Mesenchymal stem cell (in vitro differentiated cells and primary cell): ENCODE measurements around the gene ESR1.

Experiments used
- DNase-seq: peaks from one replicate; pipeline ENCODE4 v3.0.0-alpha.2; 2013
- H2AFZ ChIP-seq: one replicate; pipeline ENCODE4 v1.6.1; 2013; ENCODE audit warnings: low read depth, mild to moderate bottlenecking, control low read depth, inconsistent platforms, low read length, moderate library complexity
- H2AK5ac ChIP-seq: 2 replicates; pipeline ENCODE4 v1.6.1; 2013; ENCODE audit warnings: low read length, moderate library complexity, mild to moderate bottlenecking, inconsistent platforms; ENCODE audit not compliant: severe bottlenecking
- H2BK120ac ChIP-seq: one replicate; pipeline ENCODE4 v1.6.1; 2013; ENCODE audit warnings: low read depth, mild to moderate bottlenecking, inconsistent platforms, low read length, moderate library complexity
- H2BK12ac ChIP-seq, 2 experiments: one replicate each; pipeline ENCODE4 v1.6.1; 2013; ENCODE audit warnings: inconsistent platforms in 2 of 2, low read length in 2 of 2, mild to moderate bottlenecking in 2 of 2, moderate library complexity in 2 of 2, control low read depth in 1 of 2
- H2BK15ac ChIP-seq: one replicate; pipeline ENCODE4 v1.6.1; 2013; ENCODE audit warnings: mild to moderate bottlenecking, low read depth, inconsistent platforms; ENCODE audit not compliant: poor library complexity, severe bottlenecking
- H2BK5ac ChIP-seq: 2 replicates; pipeline ENCODE4 v1.6.1; 2013; ENCODE audit warnings: low read depth, mild to moderate bottlenecking, low read length, control low read depth, inconsistent platforms; ENCODE audit not compliant: poor library complexity, severe bottlenecking
- H3K14ac ChIP-seq, 2 experiments: one replicate each; pipeline ENCODE4 v1.6.1; 2013; ENCODE audit warnings: inconsistent platforms in 2 of 2, low read length in 2 of 2, control low read depth in 1 of 2, mild to moderate bottlenecking in 1 of 2, moderate library complexity in 1 of 2
- H3K18ac ChIP-seq, 2 experiments: one replicate each; pipeline ENCODE4 v1.6.1; 2013; ENCODE audit warnings: inconsistent platforms in 2 of 2, low read length in 2 of 2, control low read depth in 1 of 2, low read depth in 1 of 2, mild to moderate bottlenecking in 1 of 2
- H3K23ac ChIP-seq, 2 experiments: one replicate each; pipeline ENCODE4 v1.6.1; 2013; ENCODE audit warnings: inconsistent platforms in 2 of 2, low read length in 2 of 2, mild to moderate bottlenecking in 2 of 2, moderate library complexity in 2 of 2, control low read depth in 1 of 2
- H3K27ac ChIP-seq: 2 replicates; pipeline ENCODE4 v1.5.1; 2013; ENCODE audit warnings: mild to moderate bottlenecking, moderate library complexity, low read length, control low read depth, inconsistent platforms; ENCODE audit not compliant: poor library complexity, severe bottlenecking
- H3K27me3 ChIP-seq, 2 experiments: 2 replicates each; pipeline versions ENCODE4 v1.6.1 to v1.7.0; 2013; ENCODE audit warnings: low read length in 2 of 2, mild to moderate bottlenecking in 2 of 2, moderate library complexity in 2 of 2, control low read depth in 1 of 2, inconsistent platforms in 1 of 2; ENCODE audit not compliant: control insufficient read depth in 1 of 2, insufficient read depth in 1 of 2
- H3K36me3 ChIP-seq, 2 experiments: 2 replicates each; pipeline versions ENCODE4 v1.6.1 to v1.7.0; 2013; ENCODE audit warnings: low read length in 2 of 2, control low read depth in 1 of 2, inconsistent platforms in 1 of 2, low read depth in 1 of 2, mild to moderate bottlenecking in 1 of 2; ENCODE audit not compliant: insufficient read depth in 2 of 2, control insufficient read depth in 1 of 2
- H3K4ac ChIP-seq, 2 experiments: one replicate each; pipeline ENCODE4 v1.6.1; 2013; ENCODE audit warnings: inconsistent platforms in 2 of 2, low read length in 2 of 2, mild to moderate bottlenecking in 2 of 2, moderate library complexity in 2 of 2, control low read depth in 1 of 2, low read depth in 1 of 2
- H3K4me1 ChIP-seq: 2 replicates; pipeline ENCODE4 v1.6.1; 2013; ENCODE audit warnings: low read depth, low read length, control low read depth; ENCODE audit not compliant: control insufficient read depth, insufficient read depth
- H3K4me2 ChIP-seq: 2 replicates; pipeline ENCODE4 v1.6.1; 2013; ENCODE audit warnings: low read length, mild to moderate bottlenecking, inconsistent platforms; ENCODE audit not compliant: poor library complexity, severe bottlenecking
- H3K4me3 ChIP-seq, 2 experiments: 2 replicates each; pipeline versions ENCODE4 v1.5.1 to v1.7.0; 2013; ENCODE audit warnings: low read length in 2 of 2, mild to moderate bottlenecking in 2 of 2, control low read depth in 1 of 2, low read depth in 1 of 2; ENCODE audit not compliant: insufficient read depth in 1 of 2
- H3K79me1 ChIP-seq: replicated peaks from 2 replicates; pipeline ENCODE4 v1.6.1; 2013; ENCODE audit warnings: mild to moderate bottlenecking, control low read depth, low read length, inconsistent platforms; ENCODE audit not compliant: poor library complexity, severe bottlenecking
- H3K9ac ChIP-seq: 2 replicates; pipeline ENCODE4 v1.7.0; 2013; ENCODE audit warnings: mild to moderate bottlenecking, low read length, moderate library complexity
- H3K9me3 ChIP-seq: 2 replicates; pipeline ENCODE4 v1.7.0; 2013; ENCODE audit warnings: mild to moderate bottlenecking, low read length; ENCODE audit not compliant: control insufficient read depth
- H4K8ac ChIP-seq: one replicate; pipeline ENCODE4 v1.6.1; 2013; ENCODE audit warnings: inconsistent platforms, mild to moderate bottlenecking, low read length, moderate library complexity
- H4K91ac ChIP-seq: one replicate; pipeline ENCODE4 v1.6.1; 2013; ENCODE audit warnings: mild to moderate bottlenecking, low read length, inconsistent platforms
- WGBS: methylation state at CpG from one replicate; pipeline ENCODE4 v1.1.7; 2013; ENCODE audit warnings: mixed read lengths; 5-methylcytosine and 5-hydroxymethylcytosine counted together

The ESR1 gene

DNA sequence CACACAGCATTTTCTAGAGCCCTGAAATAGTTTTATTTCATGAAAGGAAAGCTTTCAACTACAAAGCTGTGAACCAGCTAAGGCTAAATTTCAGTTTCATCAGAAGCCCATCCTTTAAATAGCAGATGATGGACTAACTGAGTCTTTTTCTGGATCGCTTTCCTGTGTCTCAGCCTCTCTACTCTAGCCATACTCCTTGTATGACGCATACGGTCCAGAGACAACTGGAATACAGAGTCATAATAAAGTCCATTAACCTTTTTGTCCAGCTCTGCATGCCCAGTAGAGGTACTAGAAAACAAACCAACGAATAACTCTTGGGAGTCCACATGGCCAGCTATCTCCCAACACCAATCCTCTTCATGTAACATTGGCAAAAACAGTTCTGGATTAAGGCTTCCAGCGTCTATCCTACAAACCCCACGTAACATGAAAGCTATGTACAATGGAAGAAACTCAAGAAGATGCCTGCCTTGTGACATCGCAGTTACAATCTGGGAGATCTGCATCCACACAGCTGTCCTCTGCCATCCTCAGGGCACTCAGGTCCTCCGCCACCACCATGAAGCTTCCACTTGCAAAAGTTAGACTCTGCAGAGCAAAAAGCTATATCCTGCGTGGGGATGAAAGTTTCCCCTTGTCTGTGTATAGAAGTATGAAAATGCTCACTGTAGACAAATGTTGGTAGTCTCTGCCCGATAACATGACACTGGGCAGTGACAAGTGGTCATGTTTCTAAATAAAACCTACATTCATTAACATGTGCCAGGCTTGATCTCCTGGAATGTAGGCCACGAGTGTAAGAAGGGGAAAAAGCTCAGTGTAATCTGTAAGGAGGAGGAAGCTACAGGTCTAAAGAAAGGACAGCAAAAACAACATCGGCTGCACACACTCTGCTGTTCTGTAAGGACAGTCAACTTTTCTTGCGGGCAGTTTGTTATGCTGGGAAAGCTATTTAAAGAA lies 360.4 kb downstream of the ESR1 start:
- Histone ChIP-seq H2AK5ac (no peak overlapping the region), H3K4me2 (no peak overlapping the region), H3K27ac (no peak overlapping the region), H3K9ac (no peak overlapping the region), H3K23ac (no peak overlapping the region), H3K18ac (peak overlapping the region; percentile 19 to 34), H3K4ac (no peak overlapping the region), H3K27me3 (no peaks in the 10 kb centered on the region), H3K4me1 (no peaks in the 10 kb centered on the region), H3K4me3 (no peak overlapping the region), H4K91ac (no peak overlapping the region), H4K8ac (no peak overlapping the region), H2BK120ac (no peak overlapping the region), H2BK5ac (no peak overlapping the region), H3K14ac (no peak overlapping the region), H3K9me3 (no peaks in the 10 kb centered on the region), H2BK15ac (no peak overlapping the region), H3K36me3 (peaks cover 7 to 64% of the 10 kb centered on the region in 2 experiments), H2BK12ac (no peak overlapping the region), H3K79me1 (no peaks in the 10 kb centered on the region), H2AFZ (no peak overlapping the region)
- DNase-seq: peak; percentile 22
- WGBS: 89% methylated on average over 10 of the region's 13 CpGs

GRCh38 chr6:152170313-152170701 lies 362.8 kb downstream of the ESR1 start:
- H3K9ac ChIP-seq: no peak overlapping the region
- 85% methylated on average over 4 of the region's 4 CpGs for WGBS
- H3K4me1 ChIP-seq: no peaks in the 10 kb centered on the region
- H3K18ac ChIP-seq: no peak overlapping the region
- no peaks in the 10 kb centered on the region for H3K27me3 ChIP-seq
- H2BK5ac ChIP-seq: no peak overlapping the region
- H4K91ac ChIP-seq: no peak overlapping the region
- no peak overlapping the region for H2AFZ ChIP-seq
- H3K79me1 ChIP-seq: no peaks in the 10 kb centered on the region
- H3K4ac ChIP-seq: no peak overlapping the region
- H2BK12ac ChIP-seq: no peak overlapping the region
- H3K9me3 ChIP-seq: no peaks in the 10 kb centered on the region
- H2AK5ac ChIP-seq: no peak overlapping the region
- no peak overlapping the region for H4K8ac ChIP-seq
- no peak overlapping the region for H3K4me2 ChIP-seq
- DNase-seq: no peak
- H3K14ac ChIP-seq: no peak overlapping the region
- no peak overlapping the region for H3K4me3 ChIP-seq
- no peak overlapping the region for H3K27ac ChIP-seq
- peaks cover 2 to 62% of the 10 kb centered on the region in 2 experiments for H3K36me3 ChIP-seq
- H2BK120ac ChIP-seq: no peak overlapping the region
- H3K23ac ChIP-seq: no peak overlapping the region
- H2BK15ac ChIP-seq: no peak overlapping the region

DNA sequence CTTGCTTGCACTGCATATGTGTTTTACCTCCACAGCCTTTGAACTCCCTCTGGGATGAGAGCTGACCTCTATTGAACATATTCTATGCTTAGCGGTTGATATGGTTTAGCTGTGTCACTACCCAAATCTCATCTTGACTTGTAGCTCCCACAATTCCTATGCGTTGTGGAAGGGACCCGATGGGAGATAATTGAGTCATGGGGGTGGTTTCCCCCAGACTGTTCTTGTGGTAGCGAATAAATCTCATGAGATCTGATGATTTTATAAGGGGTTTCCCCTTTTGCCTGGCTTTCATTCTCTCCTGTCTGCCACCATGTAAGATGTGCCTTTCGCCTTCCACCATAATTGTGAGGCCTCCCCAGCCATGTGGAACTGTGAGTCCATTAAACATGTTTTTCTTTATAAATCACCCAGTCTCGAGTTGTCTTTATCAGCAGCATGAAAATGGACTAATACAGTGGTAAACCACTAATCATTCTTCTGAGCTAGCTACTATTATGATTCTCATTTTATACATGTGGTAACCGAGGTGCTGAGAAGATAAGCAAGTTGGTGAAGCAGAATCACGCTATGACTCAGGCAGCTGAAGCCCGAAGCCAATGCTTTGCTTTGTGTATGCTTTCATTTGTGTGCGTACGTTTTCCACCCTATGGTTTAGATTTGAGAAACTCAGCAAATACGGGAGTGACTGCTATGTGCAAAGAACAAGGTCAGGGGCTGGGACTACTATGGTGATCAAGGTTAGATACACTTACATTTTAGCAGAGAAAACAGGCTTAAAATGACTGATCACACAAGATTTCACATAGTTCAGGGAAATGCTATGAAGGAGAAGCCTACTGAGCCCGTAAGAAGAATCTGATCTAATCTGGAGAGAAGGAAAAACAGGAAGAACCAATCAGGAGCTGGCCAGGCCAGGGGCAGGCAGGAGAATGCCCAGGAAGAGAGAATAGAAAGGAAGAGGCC lies 363.5 kb downstream of the ESR1 start:
- Histone ChIP-seq H2AFZ (no peak overlapping the region), H4K91ac (no peak overlapping the region), H3K9me3 (no peaks in the 10 kb centered on the region), H3K27me3 (no peaks in the 10 kb centered on the region), H3K4me2 (no peak overlapping the region), H3K14ac (no peak overlapping the region), H4K8ac (no peak overlapping the region), H3K4me1 (no peaks in the 10 kb centered on the region), H3K23ac (no peak overlapping the region), H3K4ac (no peak overlapping the region), H2BK15ac (no peak overlapping the region), H3K79me1 (no peaks in the 10 kb centered on the region), H2BK12ac (no peak overlapping the region), H3K18ac (no peak overlapping the region), H2AK5ac (no peak overlapping the region), H3K36me3 (peaks cover 2 to 64% of the 10 kb centered on the region in 2 experiments), H2BK5ac (no peak overlapping the region), H3K4me3 (no peak overlapping the region), H3K27ac (no peak overlapping the region), H2BK120ac (no peak overlapping the region), H3K9ac (no peak overlapping the region)
- peak; percentile 13 for DNase-seq
- WGBS: 96% methylated on average over 11 of the region's 13 CpGs

- no peak overlapping the region for H3K4ac ChIP-seq
- no peak overlapping the region for H3K14ac ChIP-seq
- no peak overlapping the region for H2BK120ac ChIP-seq
- peak overlapping the region in 1 of 2 experiments; percentile 34 for H3K18ac ChIP-seq
- peaks cover 0 to 52% of the 10 kb centered on the region in 2 experiments for H3K36me3 ChIP-seq
- no peak overlapping the region for H3K23ac ChIP-seq
- no peaks in the 10 kb centered on the region for H3K4me1 ChIP-seq
- H3K9ac ChIP-seq: no peak overlapping the region
- no peak overlapping the region for H3K4me2 ChIP-seq
- H2AFZ ChIP-seq: no peak overlapping the region
- no peaks in the 10 kb centered on the region for H3K9me3 ChIP-seq
- no peaks in the 10 kb centered on the region for H3K79me1 ChIP-seq
- no peak overlapping the region for H2BK15ac ChIP-seq
- H2AK5ac ChIP-seq: no peak overlapping the region
- no peak overlapping the region for H2BK5ac ChIP-seq
- H3K27me3 ChIP-seq: no peaks in the 10 kb centered on the region
- H4K8ac ChIP-seq: no peak overlapping the region
- WGBS: 79% methylated on average over 4 of the region's 4 CpGs
- no peak overlapping the region for H4K91ac ChIP-seq
- H3K4me3 ChIP-seq: no peak overlapping the region
- DNase-seq: no peak
- H3K27ac ChIP-seq: no peak overlapping the region
- no peak overlapping the region for H2BK12ac ChIP-seq
These were observed 365.8 kb downstream of the ESR1 start for GRCh38 chr6:152173321-152173720.
